Inferior parietal cortex (tissue), 1 donor: ENCODE data around the gene SNX21.
"Not testable (repeated sequence)": the region's sequence is repeated elsewhere in the genome, so short reads cannot be mapped to it uniquely, and the experiment has no call there.

Source experiments
- DNase-seq: peaks from one replicate; pipeline ENCODE4 v3.0.0-alpha.2; 2016; ENCODE audit errors: extremely low spot score

The SNX21 gene

GRCh38 chr20:45823949-45824835 lies 9.4 kb upstream of the SNX21 start:
- DNase-seq, result no peak

GRCh38 chr20:45826381-45827019 lies 7.1 kb upstream of the SNX21 start:
- DNase-seq, result no peak

- no peak for DNase-seq
Measured at GRCh38 chr20:45827030-45827652, 6.5 kb upstream of the SNX21 start, which contains the start of gene TNNC2. TSS of gene TNNC2 (minus strand) at chr20:45827312. CDS start at chr20:45827248, 64 bp downstream.

- DNase-seq, result no peak
Measured at GRCh38 chr20:45827712-45828111, 5.9 kb upstream of the SNX21 start.

- no peak for DNase-seq
Measured at GRCh38 chr20:45828589-45828988, 5.0 kb upstream of the SNX21 start.

GRCh38 chr20:45829673-45830106 lies 3.9 kb upstream of the SNX21 start:
- not testable (repeated sequence) for DNase-seq

GRCh38 chr20:45832619-45833018 lies 980 bp upstream of the SNX21 start:
- no peak for DNase-seq

GRCh38 chr20:45833883-45834796 lies 541 bp downstream of the SNX21 start:
- DNase-seq, result no peak

- no peak for DNase-seq
Measured at GRCh38 chr20:45834797-45835161, 1.2 kb downstream of the SNX21 start.

GRCh38 chr20:45835329-45835765 lies 1.7 kb downstream of the SNX21 start:
- DNase-seq, result no peak

GRCh38 chr20:45835825-45836224 lies 2.2 kb downstream of the SNX21 start:
- no peak for DNase-seq

- no peak for DNase-seq
Measured at GRCh38 chr20:45836841-45837240, 3.2 kb downstream of the SNX21 start.

GRCh38 chr20:45840700-45841198 lies 7.2 kb downstream of the SNX21 start:
- DNase-seq, result no peak

- no peak for DNase-seq
Measured at GRCh38 chr20:45841407-45842129, 8.0 kb downstream of the SNX21 start.

- DNase-seq, result no peak
Measured at GRCh38 chr20:45842169-45842812, 8.7 kb downstream of the SNX21 start.

- no peak for DNase-seq
Measured at GRCh38 chr20:45843506-45843905, 9.9 kb downstream of the SNX21 start.

- DNase-seq, result no peak
Measured at GRCh38 chr20:45845452-45845851, 11.9 kb downstream of the SNX21 start.

- no peak for DNase-seq
Measured at GRCh38 chr20:45848421-45848820, 14.8 kb downstream of the SNX21 start.

GRCh38 chr20:45848969-45849582 lies 15.5 kb downstream of the SNX21 start:
- no peak for DNase-seq

GRCh38 chr20:45850238-45850637 lies 16.6 kb downstream of the SNX21 start:
- DNase-seq, result no peak
